Measurements from ENCODE around the gene MEF2A. TPM values are rescaled to one million over a fixed set of nuclear protein-coding genes. Genes with fewer than 3 reads are reported as not detected.

The MEF2A gene
- total RNA-seq, 1 donor from 2014 or later = 46.3 TPM

- Histone ChIP-seq H2AFZ (ENCODE audit: low read depth, low read length) (no peak overlapping the region), H3K4me1 (ENCODE audit: insufficient read depth, low read length) (peaks cover 5% of the 10 kb centered on the region), H3K4me3 (ENCODE audit: insufficient read depth, low read depth, low read length) (peak overlapping the region; percentile 71), H3K27ac (ENCODE audit: low read depth, low read length) (no peak overlapping the region), H3K9me3 (ENCODE audit: insufficient read depth, low read depth, low read length) (no peaks in the 10 kb centered on the region), H3K79me2 (ENCODE audit: insufficient read depth, low read length) (no peaks in the 10 kb centered on the region), H3K27me3 (ENCODE audit: insufficient read depth, low read length) (no peaks in the 10 kb centered on the region), H3K36me3 (ENCODE audit: insufficient read depth, low read length) (peaks cover 3% of the 10 kb centered on the region), H3K9ac (ENCODE audit: low read length) (no peak overlapping the region), H3K4me2 (ENCODE audit: low read length) (peak overlapping the region; percentile 93), H4K20me1 (ENCODE audit: insufficient read depth, low read length) (peaks cover 14% of the 10 kb centered on the region)
- FAIRE-seq (no peak), DNase-seq (ENCODE audit: low read depth) (no peak)
- Mint-ChIP-seq H3K36me3 (ENCODE audit: low read depth, unreplicated experiment) (peaks cover 9% of the 10 kb centered on the region), H3K9me3 (ENCODE audit: unreplicated experiment) (no peaks in the 10 kb centered on the region), H3K4me3 (ENCODE audit: unreplicated experiment) (peak overlapping the region; percentile 91), H3K27me3 (ENCODE audit: low read depth, unreplicated experiment) (no peaks in the 10 kb centered on the region), H3K27ac (ENCODE audit: unreplicated experiment) (no peak overlapping the region), H3K4me1 (ENCODE audit: low read depth, unreplicated experiment) (no peaks in the 10 kb centered on the region)
- no peak for TF ChIP-seq EZH2 (IDR thresholded peaks at IDR 0.05; ENCODE audit: insufficient read depth, low read length)
- no peak for TF ChIP-seq CTCF (IDR thresholded peaks at IDR 0.05; ENCODE audit: insufficient read depth, low read depth, low read length)
Measured at GRCh38 chr15:99731336-99732123, 165.7 kb downstream of the MEF2A start.

DNA sequence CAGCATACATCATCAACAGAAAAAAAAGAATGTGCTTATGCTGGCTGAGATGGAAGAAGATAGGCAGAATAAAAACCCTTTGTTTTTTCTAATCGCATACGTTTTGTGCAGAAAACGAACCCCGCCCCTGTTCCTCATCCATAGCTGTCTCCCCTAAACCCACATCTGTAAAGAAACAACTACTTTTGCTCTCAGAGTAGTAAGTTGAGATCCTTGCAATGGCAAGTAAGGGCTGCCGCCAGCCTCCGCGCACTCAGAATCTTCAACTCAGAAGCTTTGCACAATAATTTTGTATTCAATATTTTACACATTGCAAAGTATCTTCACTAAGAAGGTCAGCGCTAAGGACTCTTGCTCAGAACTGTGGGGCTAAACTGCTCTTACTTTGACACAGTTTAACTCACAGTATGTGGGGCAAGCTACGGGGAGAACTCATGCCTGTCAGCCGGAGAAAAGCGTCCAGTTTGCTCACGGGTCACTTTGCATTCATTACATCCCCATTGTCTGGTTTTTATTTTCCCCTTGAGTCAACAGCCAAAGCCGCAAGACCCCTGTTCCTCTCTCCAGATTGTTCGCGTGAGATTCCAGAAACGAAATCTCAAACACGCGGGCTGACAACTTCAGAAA lies 166.5 kb downstream of the MEF2A start:
- TF ChIP-seq EZH2 (IDR thresholded peaks at IDR 0.05; ENCODE audit: insufficient read depth, low read length) (no peak), CTCF (IDR thresholded peaks at IDR 0.05; ENCODE audit: insufficient read depth, low read depth, low read length) (no peak)
- H3K27me3 Mint-ChIP-seq (ENCODE audit: low read depth, unreplicated experiment) = no peaks in the 10 kb centered on the region
- H3K9me3 Mint-ChIP-seq (ENCODE audit: unreplicated experiment) = no peaks in the 10 kb centered on the region
- Histone ChIP-seq H3K9me3 (ENCODE audit: insufficient read depth, low read depth, low read length) (no peaks in the 10 kb centered on the region), H3K36me3 (ENCODE audit: insufficient read depth, low read length) (peaks cover 3% of the 10 kb centered on the region), H2AFZ (ENCODE audit: low read depth, low read length) (peak overlapping the region; percentile 82), H3K4me3 (ENCODE audit: insufficient read depth, low read depth, low read length) (peak overlapping the region; percentile 71), H3K4me2 (ENCODE audit: low read length) (peak overlapping the region; percentile 93), H3K79me2 (ENCODE audit: insufficient read depth, low read length) (no peaks in the 10 kb centered on the region), H3K27ac (ENCODE audit: low read depth, low read length) (no peak overlapping the region), H3K9ac (ENCODE audit: low read length) (peak overlapping the region; percentile 85), H3K27me3 (ENCODE audit: insufficient read depth, low read length) (no peaks in the 10 kb centered on the region), H4K20me1 (ENCODE audit: insufficient read depth, low read length) (peaks cover 14% of the 10 kb centered on the region), H3K4me1 (ENCODE audit: insufficient read depth, low read length) (peaks cover 5% of the 10 kb centered on the region)
- peak overlapping the region; percentile 91 for H3K4me3 Mint-ChIP-seq (ENCODE audit: unreplicated experiment)
- FAIRE-seq = no peak
- DNase-seq (ENCODE audit: low read depth) = peak; percentile 13
- peaks cover 8% of the 10 kb centered on the region for H3K36me3 Mint-ChIP-seq (ENCODE audit: low read depth, unreplicated experiment)
- peak overlapping the region; percentile 78 for H3K27ac Mint-ChIP-seq (ENCODE audit: unreplicated experiment)
- H3K4me1 Mint-ChIP-seq (ENCODE audit: low read depth, unreplicated experiment) = no peaks in the 10 kb centered on the region
